DMS153 (cell line): ENCODE data around the gene ZNF329.
A peak's percentile ranks its signal among the peaks of the same experiment; 100 is the strongest.
"Not testable (repeated sequence)": the region's sequence is repeated elsewhere in the genome, so short reads cannot be mapped to it uniquely, and the experiment has no call there.

Source experiments
- DNase-seq: peaks from one replicate; lab custom pipeline; 2025; lab: John Stamatoyannopoulos, UW

ZNF329 gene

DNA sequence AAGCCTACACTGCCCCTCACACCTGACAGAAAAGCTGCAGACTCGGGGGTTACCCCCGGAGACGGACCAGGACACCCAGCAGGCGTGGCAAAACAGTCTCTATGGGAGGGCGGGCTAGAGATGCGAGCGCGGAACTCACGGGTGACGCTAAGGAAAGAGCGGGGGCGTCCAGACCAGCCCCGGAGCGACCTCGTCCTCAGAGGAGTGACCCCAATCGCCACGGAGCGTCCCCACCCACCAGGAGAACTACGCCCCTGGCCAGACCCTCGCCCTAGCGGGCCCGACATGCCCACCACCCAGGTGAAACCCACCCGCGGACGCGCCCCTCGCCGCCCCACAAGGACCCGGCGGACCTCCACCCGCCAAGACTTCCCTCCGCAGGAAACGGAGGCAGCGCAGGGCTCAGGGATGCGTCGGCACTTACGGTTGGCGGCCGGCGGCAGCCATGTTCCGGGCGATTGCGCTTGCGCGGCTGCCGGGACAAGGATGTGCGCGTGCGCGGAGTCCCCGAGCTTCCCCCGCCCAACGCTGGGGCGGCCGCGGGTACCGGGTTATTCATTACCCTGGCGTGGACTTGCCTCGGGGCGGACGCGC is at the start of gene ZNF329:
Gene ZNF329 (minus strand): TSS at position 462 of the 594 bp plus-strand sequence. CDS start 21,286 bp downstream, outside the sequence.
- no peak for DNase-seq

- DNase-seq = peak; percentile 10
Observed at GRCh38 chr19:58196901-58197616, 46.5 kb upstream of the ZNF329 start.

DNA sequence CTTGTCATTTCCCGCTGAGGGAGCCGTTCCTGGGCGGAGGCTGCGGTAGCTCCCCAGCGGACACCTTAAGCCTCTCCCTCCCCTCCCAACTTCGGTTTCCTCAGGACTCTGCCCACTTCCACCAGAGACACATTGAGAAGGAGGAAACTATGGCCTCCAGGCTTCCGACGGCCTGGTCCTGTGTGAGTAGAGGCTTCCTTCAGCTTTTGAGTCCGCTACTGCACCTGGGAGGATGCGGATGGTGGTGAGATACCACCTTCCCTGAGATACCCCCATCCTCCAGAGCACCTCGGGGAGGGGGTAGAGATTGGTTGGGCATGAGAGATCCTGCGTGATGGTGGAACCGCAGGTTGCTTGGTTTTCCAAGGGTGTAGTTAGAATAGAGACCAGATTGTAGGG is 33.2 kb upstream of the ZNF329 start:
- DNase-seq = no peak

DNA sequence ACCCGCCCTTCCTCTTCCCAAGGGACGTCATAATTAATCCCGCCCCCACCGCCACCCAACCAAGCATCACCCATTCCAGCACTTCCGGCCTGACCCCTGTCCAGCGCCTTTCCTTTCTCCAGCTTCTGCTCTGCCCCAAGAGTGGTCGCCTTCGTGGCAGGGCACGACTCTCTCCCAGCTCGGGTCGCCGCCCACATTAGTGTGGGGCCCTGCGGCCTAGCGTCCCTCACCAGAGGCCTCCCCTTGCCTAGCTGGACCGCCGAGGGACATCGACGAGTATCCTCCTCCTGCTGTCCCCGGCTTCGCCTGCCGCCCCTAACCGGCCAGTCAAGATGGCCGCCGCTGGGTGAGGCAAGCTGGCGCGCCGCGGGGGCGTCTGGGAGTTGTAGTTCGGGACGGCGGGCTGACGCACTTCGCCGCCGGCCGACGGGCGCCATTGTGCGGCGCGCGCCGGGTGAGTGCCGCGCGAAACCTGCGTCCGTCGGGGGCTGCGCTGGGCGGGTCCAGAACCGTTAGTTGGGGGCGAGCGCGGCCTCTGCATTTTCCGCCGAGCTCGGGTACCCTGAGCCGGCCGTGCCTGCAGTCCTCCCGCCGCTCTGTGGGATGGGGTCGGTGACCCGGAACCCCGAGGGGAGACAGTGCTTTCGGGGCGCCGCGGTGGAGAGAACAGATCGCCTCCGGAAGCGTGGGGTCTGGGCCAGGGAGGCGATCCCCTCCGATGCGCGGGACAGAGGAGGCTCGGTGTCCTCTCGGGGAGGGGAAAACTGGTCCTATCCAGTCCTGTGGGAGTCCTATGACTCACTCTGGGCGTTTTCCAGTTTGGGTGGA is 32.6 kb upstream of the ZNF329 start, which contains the start of gene ZNF274:
Gene ZNF274 (plus strand): TSS at position 73 of the 828 bp plus-strand sequence. CDS start 905 bp downstream, outside the sequence.
- DNase-seq = peak; percentile 82

DNA sequence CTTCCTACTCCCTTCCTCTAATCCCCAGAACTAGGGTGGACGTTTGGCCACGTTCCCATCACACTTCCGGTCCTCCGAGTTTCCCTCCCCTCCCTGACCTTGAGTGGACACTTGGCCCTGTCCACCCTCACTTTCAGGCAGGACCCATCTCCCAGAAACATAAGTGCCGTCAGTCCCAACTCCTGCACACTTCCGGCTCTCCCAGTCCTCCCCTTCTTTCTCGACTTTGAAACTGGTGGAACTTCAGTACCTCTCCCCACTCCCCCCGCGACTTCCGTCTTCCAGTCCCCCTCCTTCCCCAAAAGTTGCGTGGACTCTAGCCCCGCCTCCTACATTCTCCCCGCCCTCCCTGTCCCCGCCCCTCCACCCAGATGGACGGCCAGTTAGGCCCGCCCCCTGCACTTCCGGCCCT is 32.0 kb upstream of the ZNF329 start:
- no peak for DNase-seq

DNA sequence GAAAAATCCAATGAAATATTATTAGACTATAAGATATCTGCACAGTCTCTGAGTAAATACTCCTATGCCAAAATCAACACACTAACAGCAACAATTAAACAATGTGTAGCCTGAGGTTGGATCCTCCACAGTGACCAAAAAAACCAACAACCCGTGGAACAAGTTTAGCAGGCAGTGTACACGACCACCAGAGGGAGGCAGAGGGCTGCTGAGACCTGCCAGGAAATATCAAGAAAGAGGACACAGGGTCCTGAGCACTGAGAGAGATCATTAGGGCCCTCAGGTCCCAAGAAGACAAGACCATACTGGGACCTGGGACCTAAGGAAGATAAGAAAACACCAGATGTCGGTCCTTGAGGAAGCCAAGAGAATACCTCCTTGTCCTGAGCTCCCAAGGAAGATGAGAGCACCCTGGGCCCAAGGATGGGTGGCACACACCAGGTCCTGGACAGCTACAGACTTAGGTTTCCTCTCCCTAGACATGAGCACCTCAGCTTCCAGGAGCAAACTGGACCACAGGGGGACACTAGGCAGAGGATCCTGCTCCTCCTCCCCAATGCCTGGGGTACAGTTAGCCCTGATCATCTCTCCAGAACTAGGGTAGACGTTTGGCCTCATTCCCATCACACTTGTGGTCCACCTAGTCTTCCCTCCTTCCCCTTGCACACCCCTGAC is 31.4 kb upstream of the ZNF329 start:
- peak; percentile 2 for DNase-seq

DNA sequence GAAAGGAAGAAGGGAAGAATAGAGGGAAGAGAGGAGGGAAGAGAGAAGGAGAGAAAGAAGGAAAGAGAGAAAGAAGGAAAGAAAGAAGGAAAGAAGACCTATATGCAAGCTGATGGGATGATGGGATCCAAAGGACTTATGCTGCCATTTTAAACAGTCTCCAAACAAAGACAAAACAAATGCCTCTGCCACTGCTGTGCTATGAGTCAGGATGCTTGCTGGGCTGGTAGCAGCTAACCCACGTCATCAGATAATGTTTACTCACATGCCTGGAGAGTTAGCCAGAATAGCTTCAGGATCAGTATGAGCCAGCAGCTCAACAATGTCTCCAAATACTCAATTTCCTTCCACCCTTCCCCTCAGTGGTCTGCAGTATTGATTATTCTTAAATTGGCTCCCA is 20.3 kb upstream of the ZNF329 start:
- no peak for DNase-seq

DNA sequence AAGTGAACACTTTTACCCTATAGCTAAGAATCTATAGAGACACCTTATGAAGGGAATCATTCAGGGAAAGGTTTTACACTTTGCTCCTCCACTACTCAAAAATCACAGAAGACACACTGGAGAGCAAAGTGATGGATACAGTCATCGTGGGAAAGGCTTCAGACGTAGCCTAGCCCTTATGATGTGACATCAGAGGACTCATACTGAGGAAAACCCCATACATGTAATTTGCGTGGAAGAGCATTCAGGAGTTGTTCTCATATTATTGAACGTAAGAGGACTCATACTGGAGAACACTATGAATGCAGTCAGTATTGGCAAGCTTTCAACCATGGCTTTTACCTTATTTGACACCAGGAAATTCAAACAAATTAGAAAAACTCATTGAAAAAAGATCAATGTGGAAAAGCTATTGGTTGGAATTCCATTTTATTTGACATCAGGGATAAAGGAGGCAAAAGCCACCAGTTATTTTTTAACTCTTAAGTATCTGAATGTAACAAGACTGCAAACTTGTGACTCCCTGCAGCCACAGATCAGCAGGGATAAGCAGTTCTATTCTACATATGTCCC is 16.2 kb upstream of the ZNF329 start:
- DNase-seq = no peak

DNA sequence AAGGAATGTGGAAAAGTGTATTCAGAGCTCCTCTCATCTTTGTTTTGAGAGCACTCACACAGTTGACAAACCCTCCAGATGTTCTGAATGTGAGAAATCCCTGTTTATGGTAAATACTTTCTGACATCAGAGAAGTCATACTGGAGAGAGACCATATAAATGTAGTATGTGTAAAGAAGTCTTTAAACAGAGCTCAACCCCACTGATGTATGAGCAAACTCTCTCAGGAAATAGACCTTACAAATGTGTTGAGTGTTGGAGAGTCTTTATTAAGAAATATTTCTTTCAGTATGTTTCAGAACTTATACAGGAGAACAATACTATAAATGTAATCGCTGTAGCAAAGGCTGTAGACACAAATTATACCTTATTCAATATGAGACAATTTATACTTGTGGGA is 15.7 kb upstream of the ZNF329 start:
- no peak for DNase-seq

- no peak for DNase-seq
Observed at GRCh38 chr19:58157045-58157728, 6.6 kb upstream of the ZNF329 start.

GRCh38 chr19:58154679-58155648 is 4.4 kb upstream of the ZNF329 start:
- no peak for DNase-seq

- DNase-seq = no peak
Observed at GRCh38 chr19:58154287-58154678, 3.7 kb upstream of the ZNF329 start.

DNA sequence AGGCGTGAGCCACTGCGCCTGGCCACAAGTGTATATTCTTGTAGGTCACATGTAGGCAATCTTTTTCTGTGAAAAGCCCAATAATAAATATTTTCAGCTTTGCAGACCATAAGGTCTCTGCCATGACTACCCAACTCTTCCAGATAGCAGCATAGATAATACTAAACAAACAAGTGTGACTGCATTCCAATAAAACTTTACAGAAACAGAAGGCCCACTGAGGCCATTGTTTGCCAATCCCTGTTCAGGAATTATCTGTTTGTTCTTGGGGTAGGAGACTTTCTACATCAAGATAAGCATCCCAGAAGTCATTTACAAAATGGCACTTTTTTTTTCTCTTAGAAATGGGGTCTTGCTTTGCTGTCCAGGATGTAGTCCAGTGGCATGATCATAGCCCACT is 2.8 kb upstream of the ZNF329 start:
- no peak for DNase-seq

DNA sequence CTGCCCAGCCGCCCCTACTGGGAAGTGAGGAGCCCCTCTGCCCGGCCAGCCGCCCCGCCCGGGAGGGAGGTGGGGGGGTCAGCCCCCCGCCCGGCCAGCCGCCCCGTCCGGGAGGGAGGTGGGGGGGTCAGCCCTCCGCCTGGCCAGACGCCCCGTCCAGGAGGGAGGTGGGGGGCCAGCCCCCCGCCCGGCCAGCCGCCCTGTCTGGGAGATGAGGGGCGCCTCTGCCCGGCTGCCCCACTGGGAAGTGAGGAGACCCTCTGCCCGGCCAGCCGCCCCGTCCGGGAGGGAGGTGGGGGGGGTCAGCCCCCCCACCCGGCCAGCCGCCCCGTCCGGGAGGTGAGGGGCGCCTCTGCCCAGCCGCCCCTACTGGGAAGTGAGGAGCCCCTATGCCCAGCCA is 3.1 kb downstream of the ZNF329 start:
- DNase-seq = not testable (repeated sequence)

- no peak for DNase-seq
Observed at GRCh38 chr19:58145849-58146248, 4.7 kb downstream of the ZNF329 start.

- DNase-seq = no peak
Observed at GRCh38 chr19:58134244-58134643, 16.3 kb downstream of the ZNF329 start.

DNA sequence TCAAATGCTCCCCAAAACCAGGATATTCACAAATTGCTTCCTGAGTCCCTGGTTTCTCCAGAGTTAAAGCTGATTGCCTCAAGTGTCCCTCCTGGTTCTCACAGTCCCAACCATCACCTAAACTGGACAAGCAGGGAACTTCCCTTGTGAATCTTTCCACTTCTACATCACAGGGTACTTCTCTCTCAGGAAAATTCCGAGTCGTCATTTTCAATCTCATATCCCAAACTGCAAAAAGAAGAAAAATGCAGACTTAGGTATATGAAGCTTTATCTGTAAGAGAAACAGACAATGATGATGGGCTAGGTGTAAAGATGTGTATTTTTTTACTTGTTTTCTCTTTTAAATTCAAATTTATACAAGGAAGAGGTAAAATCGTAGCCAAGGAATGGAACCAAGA is 21.3 kb downstream of the ZNF329 start:
- no peak for DNase-seq

- no peak for DNase-seq
Observed at GRCh38 chr19:58128041-58128685, 22.4 kb downstream of the ZNF329 start.

DNA sequence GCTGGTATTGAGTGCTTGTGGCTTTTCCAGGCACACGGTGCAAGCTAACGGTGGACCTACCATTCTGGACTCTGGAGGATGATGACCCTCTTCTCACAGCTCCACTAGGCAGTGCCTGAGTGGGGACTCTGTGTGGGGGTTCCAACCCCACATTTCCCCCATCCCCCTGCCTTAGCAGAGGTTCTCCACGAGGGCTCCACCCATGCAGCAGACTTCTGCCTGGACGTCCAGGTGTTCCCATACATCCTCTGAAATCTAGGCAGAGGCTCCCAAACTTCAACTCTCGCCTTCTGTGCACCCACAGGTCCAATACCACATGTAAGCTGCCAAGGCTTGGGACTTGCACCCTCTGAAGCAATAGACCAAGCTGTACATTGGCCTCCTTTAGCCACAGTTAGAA is 27.2 kb downstream of the ZNF329 start:
- no peak for DNase-seq
